ENCODE results near the gene MCTP2.

Gene MCTP2

DNA sequence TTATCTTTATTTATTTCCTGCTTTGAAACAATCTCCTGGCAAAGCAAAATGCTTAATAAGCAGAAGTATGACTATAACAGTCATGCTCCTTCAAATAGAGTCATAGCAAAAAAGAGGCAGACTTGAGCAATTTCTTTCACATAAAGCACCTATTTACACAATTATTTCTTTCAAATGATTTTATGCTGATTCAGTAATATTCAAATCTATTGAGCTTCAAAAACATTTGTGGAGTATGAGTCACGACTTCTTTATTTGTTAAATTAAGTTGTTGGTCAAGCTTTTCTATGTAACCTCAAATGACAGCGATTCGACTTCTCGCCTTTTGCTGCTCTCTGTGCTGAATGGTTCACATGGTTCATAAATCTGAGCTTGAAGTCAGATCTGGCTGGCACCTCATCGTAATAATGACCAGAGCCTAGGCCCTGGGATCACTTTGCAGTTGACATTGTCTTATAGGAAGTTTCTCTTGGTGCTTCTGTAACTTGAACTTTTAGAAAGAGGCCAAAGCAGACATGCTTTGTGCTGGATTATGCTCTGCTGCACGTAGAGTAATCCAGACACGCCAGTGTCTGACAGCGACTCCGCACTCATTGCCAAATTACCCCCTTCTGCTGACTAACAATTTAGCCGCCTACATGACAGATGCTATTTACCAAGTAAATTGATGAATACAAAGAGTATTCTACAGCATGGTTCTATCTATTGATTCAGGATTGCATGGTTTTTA lies 139.0 kb downstream of the MCTP2 start:
- no peak for DNase-seq (ENCODE audit: low spot score)
- ChIA-PET CTCF (no interaction called here), POLR2A (ENCODE audit: low non-redundant PET) (no interaction called here)

DNA sequence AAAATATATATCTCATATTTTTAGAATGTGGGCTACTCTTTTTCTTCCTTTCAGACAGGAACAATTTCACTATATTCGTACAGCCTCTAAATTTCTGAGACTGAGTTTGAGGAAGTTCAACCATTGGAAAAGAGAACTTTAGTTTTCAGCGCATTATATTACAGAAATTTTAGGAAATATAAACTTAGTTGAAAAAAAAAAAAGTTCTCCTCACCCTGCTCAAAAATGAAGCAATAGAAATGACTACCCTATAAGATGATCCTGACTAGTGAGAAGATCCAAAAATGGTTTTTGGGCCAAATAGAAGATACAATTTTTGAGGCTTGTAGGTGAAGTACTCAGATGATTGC lies 139.6 kb downstream of the MCTP2 start:
- no peak for DNase-seq (ENCODE audit: low spot score)
- H3K27ac ChIP-seq = no peak overlapping the region
- TF ChIP-seq, protein P1, sequence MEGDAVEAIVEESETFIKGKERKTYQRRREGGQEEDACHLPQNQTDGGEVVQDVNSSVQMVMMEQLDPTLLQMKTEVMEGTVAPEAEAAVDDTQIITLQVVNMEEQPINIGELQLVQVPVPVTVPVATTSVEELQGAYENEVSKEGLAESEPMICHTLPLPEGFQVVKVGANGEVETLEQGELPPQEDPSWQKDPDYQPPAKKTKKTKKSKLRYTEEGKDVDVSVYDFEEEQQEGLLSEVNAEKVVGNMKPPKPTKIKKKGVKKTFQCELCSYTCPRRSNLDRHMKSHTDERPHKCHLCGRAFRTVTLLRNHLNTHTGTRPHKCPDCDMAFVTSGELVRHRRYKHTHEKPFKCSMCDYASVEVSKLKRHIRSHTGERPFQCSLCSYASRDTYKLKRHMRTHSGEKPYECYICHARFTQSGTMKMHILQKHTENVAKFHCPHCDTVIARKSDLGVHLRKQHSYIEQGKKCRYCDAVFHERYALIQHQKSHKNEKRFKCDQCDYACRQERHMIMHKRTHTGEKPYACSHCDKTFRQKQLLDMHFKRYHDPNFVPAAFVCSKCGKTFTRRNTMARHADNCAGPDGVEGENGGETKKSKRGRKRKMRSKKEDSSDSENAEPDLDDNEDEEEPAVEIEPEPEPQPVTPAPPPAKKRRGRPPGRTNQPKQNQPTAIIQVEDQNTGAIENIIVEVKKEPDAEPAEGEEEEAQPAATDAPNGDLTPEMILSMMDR (conservative IDR thresholded peaks at IDR 0.05; ENCODE audit: low read depth) = no peak
- CTCF ChIA-PET = no interaction called here
- POLR2A ChIA-PET (ENCODE audit: low non-redundant PET) = no interaction called here

More for the DNA sequence above, 139.0 kb downstream of the MCTP2 start:
- no peak overlapping the region for H3K27ac ChIP-seq
- TF ChIP-seq, protein P1 (conservative IDR thresholded peaks at IDR 0.05; ENCODE audit: low read depth) = no peak

DNA sequence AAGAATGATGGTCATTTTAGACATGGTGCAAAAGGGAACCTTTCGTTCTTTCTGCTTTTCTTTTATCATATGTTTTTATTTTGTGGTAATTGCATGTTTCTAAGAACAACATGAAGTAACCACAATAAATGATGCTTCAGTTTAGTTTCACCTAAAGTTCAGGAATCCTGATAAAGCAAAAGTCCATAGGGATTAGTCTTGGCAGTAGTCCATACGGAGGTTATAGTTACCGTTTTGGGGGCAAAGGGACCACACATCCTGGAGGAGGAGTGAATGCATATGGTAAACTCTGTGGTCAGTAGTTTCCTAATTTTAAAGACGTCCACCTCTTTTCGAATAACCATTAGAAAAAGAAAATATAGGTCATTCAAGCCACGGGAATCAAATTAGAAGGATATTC lies 141.5 kb downstream of the MCTP2 start:
- H3K27ac ChIP-seq = no peak overlapping the region
- no peak for DNase-seq (ENCODE audit: low spot score)
- POLR2A ChIA-PET (ENCODE audit: low non-redundant PET) = no interaction called here
- TF ChIP-seq, protein P1 (conservative IDR thresholded peaks at IDR 0.05; ENCODE audit: low read depth) = no peak
- CTCF ChIA-PET = no interaction called here

DNA sequence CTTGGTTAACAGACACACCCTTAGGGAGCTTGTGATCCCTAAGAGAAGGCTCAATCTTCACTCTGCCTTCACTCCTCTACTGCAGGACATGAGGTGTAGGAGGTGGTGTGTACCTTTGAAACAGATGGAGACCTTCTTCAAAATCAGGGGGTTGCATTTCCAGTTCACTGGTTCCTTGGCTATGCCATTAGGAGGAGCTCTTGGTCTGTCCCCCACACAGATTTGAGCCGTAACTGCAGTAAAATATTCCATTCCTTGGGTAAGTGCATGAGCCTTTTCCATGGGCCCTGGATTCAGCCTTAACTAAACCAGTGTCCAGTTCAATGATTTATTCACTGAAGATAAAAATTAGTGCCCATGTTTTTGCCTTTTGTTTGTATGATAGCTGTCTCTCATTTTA lies 144.6 kb downstream of the MCTP2 start:
- no peak overlapping the region for H3K27ac ChIP-seq
- POLR2A ChIA-PET (ENCODE audit: low non-redundant PET) = no interaction called here
- CTCF ChIA-PET = no interaction called here
- TF ChIP-seq, protein P1 (conservative IDR thresholded peaks at IDR 0.05; ENCODE audit: low read depth) = no peak
- no peak for DNase-seq (ENCODE audit: low spot score)

DNA sequence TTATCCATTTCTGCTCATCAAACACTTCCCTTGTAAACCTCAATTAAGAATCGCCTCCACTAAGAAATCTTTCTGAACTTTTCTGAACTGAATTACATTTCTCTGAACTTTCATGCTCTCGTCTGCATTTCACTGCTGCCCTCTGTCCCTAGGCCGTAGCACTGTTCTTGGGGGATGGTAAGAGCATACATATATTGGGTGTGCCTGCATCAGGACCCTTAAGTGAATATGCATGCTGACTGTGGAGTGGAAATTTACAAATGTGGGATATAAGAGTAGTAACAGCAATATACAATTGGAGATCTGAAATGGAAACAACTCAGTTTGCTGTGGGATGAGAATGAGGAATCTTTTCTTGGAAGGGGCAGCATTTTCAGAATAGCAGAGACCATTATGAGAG lies 148.6 kb downstream of the MCTP2 start:
- ChIA-PET CTCF (no interaction called here), POLR2A (ENCODE audit: low non-redundant PET) (no interaction called here)
- no peak for DNase-seq (ENCODE audit: low spot score)
- no peak overlapping the region for H3K27ac ChIP-seq
- TF ChIP-seq, protein P1 (conservative IDR thresholded peaks at IDR 0.05; ENCODE audit: low read depth) = no peak

DNA sequence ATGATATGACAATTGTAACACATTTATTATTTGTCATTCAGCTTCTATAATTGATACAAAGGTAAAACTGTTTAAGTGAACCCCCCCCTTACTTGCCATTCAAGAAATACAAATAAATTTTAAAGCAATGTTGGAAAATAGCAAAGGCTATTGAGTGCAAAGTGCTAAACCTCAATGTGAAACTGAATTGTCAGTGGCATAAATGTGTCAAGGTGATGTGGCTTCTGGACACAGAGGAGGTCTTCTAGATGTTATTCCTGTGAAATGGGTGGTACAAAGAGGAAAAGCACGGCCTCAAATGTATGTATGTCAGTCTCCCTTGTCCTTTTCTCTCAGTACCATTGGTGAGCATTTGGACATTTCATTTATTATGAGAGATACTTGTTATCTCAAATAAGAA lies 149.4 kb downstream of the MCTP2 start:
- DNase-seq (ENCODE audit: low spot score) = no peak
- CTCF ChIA-PET = no interaction called here
- TF ChIP-seq, protein P1 (conservative IDR thresholded peaks at IDR 0.05; ENCODE audit: low read depth) = no peak
- no peak overlapping the region for H3K27ac ChIP-seq
- POLR2A ChIA-PET (ENCODE audit: low non-redundant PET) = no interaction called here

Data from RWPE1 (cell line).